CD4-positive, alpha-beta T cell treated with Interleukin-17A for 1 hour (primary cell): Measurements from ENCODE around the gene ARFIP1.
"Not testable (repeated sequence)": the region's sequence is repeated elsewhere in the genome, so short reads cannot be mapped to it uniquely, and the experiment has no call there.

Experiments used
- DNase-seq: peaks from one replicate; pipeline ENCODE4 v3.0.0-alpha.2; 2020

The ARFIP1 gene

GRCh38 chr4:152847376-152847775, 67.6 kb downstream of the ARFIP1 start:
- no peak for DNase-seq

DNA sequence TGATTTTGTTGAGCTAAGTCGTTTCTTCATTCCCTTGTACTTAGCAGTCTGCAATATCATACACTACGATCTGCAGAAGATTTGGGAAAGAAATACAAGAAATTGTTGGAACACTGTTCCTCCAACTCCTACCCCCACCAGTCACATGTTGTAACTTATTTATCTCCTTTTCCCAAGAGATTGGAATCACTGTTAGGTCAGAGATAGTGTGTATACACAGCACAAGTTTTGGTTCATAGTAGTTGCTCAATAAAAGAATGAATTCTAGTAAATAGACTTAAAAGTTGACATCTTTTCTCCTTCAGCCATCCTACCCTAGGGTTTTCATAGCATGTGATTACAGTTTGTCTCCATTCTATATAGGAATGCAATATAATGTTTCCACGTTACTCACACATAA, 68.8 kb downstream of the ARFIP1 start:
- DNase-seq, result no peak

GRCh38 chr4:152849350-152849749, 69.6 kb downstream of the ARFIP1 start:
- DNase-seq, result no peak

DNA sequence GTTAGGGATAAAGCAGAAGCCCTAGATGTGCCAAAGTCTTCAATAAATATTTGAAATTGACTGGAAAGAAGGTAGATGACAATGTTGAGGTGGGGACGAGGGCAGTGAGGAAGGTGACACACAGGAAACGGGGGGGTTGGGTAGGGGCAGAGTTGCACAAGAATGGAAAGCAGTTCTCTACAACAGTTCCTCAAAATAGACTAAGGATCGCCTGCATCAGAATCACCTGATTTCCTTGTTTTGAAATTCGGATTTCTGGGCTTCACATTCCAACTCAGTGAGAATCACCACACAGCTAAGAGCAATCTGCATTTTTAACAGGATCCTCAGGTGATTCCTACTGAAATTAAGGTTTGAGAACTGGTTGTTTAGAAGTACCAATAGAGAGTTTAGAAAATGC, 70.6 kb downstream of the ARFIP1 start:
- DNase-seq, result peak; percentile 36

DNA sequence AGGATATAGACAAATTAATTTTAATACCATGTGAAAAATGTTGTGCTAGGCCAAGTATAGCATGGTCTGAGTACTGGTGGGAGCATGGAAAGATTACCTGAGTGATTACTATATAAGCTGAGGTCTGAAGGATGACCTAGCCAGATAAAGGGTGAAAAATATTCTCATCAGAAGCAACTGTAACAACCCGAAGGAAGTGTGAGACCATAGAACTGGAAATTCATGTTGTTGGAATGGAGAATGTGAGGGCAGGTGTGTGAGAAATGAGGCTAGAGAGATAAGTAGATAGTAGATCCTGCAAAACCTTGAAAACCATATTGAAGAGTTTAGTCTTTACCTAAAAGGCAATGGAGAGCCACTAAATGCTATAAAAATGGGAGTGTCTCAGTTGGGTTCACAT, 71.5 kb downstream of the ARFIP1 start:
- no peak for DNase-seq

GRCh38 chr4:152853293-152853692, 73.5 kb downstream of the ARFIP1 start:
- DNase-seq, result no peak

DNA sequence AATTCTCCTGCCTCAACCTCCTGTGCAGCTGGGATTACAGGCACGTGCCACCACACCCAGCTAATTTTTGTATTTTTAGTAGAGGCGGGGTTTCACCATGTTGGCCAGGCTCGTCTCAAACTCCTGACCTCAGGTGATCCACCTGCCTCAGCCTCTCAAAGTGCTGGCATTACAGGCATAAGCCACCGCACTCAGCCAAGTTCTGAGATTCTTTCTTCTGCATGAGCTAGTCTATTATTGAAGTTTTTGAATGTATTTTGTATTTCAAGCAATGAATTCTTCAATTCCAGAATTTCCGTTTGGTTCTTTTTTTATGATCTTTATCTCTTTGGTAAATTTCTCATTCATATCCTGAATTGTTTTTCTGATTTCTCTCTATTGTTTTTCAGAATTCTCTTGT, 74.3 kb downstream of the ARFIP1 start:
- not testable (repeated sequence) for DNase-seq

DNA sequence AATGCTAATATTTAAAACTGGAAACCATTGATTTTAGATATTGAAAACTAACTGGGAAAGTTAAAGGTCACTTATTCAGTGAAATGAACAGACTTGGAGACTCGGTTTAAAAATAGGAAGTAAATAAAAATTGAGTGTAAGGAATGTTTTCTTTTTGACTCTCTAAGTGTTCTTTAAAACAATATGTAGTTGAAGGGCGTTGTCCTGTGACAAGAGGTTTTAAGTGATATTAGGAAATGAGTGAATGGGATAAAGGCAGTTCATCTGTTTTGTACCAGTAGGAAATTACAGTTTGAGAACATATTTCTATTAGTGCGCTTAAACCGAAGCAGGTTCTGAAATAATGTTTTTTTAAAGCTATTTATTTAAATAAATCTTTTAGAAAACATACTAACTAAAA, 77.2 kb downstream of the ARFIP1 start:
- no peak for DNase-seq

DNA sequence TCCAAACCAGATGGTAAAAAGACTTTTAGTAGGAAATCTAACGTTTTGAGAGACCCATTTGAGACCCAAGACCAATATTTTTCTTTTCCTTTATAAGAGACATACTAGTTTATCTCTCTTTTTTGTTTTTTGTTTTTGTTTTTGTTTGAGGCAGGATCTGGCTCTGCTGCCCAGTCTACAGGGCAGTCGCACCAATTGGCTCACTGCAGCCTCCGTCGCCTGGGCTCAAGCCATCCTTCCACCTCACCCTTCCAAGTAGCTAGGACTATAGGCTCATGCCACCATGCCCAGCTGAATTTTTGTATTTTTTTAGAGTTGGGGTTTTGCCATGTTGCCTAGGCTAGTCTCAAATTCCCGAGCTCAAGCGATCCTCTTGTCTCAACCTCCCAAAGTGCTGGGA, 79.2 kb downstream of the ARFIP1 start:
- DNase-seq, result no peak

GRCh38 chr4:152860046-152860445, 80.3 kb downstream of the ARFIP1 start:
- no peak for DNase-seq

GRCh38 chr4:152862608-152863007, 82.9 kb downstream of the ARFIP1 start:
- DNase-seq, result no peak

- DNase-seq, result no peak
These were observed 84.6 kb downstream of the ARFIP1 start for GRCh38 chr4:152864361-152864760.

- not testable (repeated sequence) for DNase-seq
These were observed 86.8 kb downstream of the ARFIP1 start for GRCh38 chr4:152866432-152866993.

GRCh38 chr4:152870606-152871005, 90.9 kb downstream of the ARFIP1 start:
- DNase-seq, result no peak

DNA sequence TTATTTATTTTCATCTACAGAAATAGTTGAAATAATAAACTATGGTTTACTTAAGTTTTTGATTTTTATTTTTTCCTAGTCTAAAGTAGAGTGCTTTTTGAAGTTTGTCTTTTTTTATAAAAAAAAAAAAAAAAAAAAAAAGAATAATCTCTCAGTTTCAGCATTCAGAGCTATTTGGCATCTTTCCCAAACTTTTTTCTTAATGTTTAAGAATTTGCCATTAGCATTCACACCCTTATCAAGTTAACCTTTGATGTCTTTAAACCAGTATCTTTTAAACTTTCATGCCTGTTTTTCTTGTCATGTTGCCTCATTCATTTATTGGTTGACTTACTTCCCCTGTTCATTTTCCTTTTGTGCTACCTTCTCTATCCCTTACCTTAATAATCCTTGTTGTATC, 95.5 kb downstream of the ARFIP1 start:
- DNase-seq, result no peak

- no peak for DNase-seq
These were observed 98.1 kb downstream of the ARFIP1 start for GRCh38 chr4:152877868-152878267.

DNA sequence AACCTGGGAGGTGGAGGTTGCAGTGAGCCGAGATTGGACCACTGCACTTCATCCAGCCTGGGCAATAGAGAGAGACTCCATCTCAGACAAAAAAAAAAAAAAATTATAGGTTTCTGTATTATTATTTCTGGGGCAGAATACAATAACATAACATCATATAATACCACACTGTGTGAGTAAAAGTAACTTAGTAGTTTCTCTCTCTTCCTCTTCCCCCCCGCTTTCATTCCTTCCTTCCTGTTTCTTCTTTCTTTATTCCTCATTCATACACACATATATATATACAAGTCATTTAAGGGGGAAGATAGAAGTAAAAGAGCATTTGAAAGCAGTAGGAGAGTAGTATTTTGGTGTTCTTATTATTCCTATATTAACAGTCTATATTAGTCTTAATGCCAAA, 100.5 kb downstream of the ARFIP1 start:
- DNase-seq, result no peak

DNA sequence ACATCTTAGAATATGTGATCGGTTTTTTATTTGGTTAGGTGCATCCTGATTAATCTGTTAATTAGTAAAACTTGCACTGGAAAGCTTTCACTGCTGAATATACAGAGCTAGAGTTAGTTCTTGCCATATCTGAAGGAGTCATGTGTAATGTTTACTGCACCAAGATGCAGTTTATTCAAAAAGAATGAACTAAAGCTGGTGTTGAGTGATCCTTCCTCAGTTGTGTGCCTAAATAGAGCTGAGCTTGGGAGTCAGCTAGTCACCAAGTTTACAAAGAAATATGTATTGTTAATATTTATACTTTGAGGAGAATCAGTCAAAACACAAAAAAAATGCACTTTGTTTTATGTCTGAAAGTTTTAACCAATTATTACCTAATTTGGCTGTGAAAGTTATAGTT, 102.2 kb downstream of the ARFIP1 start:
- no peak for DNase-seq

DNA sequence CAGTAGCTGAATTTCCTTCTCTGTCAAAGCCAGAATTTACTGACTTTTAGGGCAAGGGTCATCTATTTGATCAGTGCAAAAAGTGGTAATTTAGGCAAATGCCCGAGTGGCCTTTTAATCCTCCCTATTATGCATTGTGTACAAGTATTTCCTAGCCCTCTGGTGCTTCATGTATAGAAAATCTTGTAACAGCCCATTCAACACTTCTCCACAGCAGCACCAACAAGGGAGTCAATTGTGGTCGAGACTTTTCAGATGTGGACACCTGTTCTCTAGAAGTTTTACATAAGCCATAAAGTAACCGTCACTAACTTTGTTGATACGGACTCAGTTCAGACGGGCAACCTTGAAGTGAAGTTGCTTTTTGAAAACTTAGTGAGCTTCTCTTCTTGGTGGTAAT, 105.4 kb downstream of the ARFIP1 start:
- no peak for DNase-seq

DNA sequence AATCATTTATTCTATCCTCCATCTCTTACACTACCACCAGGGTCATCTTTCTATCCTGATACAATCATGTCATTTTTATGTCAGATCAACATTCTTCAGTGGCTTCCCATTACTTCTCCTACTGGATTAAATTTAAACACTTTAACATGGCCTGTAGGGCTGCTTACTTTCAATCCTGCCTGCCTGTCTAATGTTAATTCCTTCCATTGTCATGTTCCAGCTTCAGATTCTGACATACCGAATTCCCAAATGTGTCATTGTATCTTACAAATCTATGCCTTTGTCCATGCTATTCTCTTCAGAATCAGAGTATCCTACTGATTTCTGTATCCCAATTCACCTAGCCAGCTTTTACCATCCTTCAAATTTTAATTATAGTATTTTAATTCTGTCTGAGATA, 106.4 kb downstream of the ARFIP1 start:
- DNase-seq, result no peak

- no peak for DNase-seq
These were observed 108.2 kb downstream of the ARFIP1 start for GRCh38 chr4:152887981-152888380.

- DNase-seq, result no peak
These were observed 113.2 kb downstream of the ARFIP1 start for GRCh38 chr4:152892974-152893373.

GRCh38 chr4:152894673-152895072, 114.9 kb downstream of the ARFIP1 start:
- DNase-seq, result no peak

DNA sequence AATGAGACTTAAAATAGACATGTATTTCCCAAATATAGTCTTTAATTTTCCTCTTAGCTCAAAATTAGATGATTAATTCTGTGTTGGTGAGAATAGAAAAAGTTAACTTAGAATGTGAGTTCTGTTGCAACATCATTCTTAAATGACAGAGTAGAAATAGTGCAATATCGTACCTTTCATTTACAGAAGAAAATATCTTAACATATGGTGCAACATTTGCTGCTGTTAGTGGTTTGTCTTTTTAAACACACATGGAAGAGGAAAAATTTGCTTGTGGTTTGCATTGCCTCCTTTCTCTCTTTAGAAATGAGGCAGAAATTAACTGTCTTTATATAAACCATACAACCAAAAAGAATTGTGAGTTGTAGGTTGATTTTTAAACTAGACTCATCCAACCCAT, 117.1 kb downstream of the ARFIP1 start:
- DNase-seq, result no peak

DNA sequence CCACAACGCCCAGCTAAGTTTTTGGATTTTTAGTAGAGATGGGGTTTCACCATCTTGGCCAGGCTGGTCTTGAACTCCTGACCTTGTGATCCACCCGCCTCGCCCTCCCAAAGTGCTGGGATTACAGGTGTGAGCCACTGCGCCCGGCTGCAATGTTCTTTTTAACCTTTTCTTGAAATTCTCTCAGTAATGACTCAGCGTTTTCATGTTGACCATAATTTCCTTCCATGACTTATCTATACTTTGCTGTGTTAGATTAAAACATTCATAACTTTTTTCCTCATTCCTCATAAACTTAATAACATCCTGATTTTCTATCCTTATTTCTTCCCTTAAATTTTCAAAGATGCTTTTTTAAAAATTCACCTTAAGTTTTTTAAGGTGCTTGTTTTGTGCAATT, 118.4 kb downstream of the ARFIP1 start:
- DNase-seq, result not testable (repeated sequence)

DNA sequence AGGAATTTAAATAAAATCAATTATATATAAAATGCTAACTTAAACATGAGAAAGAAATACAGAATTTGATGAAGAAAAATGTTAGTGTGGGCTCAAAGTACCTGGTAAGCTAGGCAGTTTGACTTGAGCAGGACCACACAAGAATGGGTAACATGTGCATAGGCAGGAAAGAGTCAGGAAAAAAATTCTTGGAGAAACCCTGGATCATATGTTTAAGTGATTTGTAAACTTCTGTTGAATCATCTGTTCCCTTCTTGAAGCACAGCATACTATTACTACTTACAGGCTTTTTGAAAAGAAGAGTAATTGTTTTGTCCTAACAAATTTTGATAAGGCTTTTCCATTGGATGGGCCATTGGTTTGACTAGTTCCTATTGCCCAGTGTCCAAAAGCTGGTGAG, 118.9 kb downstream of the ARFIP1 start:
- DNase-seq, result no peak
